ENCODE results near the gene RDH14.
A peak's percentile ranks its signal among the peaks of the same experiment; 100 is the strongest.

The RDH14 gene, protein sequence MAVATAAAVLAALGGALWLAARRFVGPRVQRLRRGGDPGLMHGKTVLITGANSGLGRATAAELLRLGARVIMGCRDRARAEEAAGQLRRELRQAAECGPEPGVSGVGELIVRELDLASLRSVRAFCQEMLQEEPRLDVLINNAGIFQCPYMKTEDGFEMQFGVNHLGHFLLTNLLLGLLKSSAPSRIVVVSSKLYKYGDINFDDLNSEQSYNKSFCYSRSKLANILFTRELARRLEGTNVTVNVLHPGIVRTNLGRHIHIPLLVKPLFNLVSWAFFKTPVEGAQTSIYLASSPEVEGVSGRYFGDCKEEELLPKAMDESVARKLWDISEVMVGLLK

DNA sequence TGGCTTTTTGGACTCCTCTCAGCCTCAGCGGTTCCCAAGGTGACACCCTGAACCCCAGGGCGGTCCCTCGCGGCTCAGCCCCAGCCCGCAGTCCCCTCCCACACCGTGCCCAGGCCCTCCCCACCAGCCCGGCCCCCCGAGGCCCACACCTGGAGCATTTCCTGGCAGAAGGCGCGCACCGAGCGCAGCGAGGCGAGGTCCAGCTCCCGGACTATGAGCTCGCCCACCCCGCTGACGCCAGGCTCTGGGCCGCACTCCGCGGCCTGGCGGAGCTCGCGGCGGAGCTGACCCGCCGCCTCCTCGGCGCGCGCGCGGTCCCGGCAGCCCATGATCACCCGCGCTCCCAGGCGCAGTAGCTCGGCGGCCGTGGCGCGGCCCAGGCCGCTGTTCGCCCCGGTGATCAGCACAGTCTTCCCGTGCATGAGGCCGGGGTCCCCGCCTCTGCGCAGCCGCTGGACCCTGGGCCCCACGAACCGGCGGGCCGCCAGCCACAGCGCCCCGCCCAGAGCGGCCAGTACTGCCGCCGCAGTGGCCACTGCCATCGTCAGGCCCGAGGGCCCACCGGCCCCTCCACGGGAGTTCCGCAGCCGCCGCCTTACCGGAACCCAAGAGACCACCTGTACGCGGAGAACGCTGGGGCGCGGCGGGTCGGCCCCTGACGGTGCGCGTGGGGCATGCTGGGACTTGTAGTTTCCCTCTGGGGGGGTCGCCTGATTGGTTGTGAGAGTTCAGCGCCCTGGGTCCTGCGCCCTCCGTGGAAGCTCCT lies at the start of gene RDH14:
RDH14 (minus strand) TSS at position 623 of the 766 bp plus-strand sequence; CDS start at position 542, 81 bp downstream.
- DNase-seq: peak; percentile 94

DNA sequence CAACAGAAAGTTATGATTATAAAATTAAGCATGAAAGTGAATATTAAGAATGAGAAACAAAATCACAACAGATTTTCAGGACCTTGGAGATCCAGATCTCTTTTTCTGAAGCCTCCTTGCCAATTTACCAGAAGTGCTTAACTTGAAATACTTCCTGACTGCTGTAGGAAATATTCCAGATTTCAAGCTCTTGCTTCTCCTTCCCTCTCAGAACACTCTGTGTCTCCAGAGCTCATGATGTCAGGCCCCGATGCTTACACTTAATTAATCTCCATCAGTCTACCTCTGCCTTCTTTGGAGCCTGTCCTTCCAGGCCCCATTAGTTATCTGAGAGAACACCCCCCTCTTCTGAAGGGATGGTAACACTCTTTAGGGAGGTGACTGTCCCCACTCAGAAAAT lies 49.6 kb upstream of the RDH14 start:
- no peak for DNase-seq

DNA sequence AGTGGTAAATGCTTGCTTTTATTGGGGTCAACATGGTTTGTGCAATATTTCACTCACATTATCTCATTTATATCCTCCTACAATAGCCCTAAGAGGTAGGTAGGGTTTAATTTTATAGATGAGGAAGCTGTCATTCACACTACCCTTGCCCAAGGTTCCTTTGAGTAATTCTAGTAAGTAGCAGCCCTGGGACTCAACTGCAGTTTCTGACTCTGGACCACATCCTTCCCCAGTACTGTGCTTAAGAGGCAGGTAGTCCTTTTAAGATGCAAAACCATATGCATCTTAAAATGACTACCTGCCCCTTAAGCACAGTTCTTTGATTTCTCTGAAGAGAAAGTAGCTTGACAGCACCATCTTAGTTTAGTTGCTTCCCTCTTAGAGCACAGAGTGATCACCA lies 44.7 kb upstream of the RDH14 start:
- DNase-seq: no peak

DNA sequence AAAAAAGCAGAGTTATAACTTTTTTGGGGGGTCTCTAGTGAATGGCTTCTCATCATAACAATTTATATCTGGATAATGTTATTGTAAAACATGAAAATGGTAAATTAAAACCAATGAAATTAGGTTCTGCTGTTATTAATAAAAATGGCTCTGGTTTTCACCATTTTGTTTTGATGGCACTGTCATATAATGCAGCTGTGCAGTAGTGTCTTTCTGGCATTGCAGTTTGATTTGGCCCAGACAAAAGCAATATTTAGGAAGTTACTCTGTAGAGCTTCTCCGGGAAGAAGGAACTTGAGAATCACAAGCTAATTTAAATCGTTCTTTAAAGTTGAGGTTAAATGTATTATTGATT lies 44.1 kb upstream of the RDH14 start:
- no peak for DNase-seq

DNA sequence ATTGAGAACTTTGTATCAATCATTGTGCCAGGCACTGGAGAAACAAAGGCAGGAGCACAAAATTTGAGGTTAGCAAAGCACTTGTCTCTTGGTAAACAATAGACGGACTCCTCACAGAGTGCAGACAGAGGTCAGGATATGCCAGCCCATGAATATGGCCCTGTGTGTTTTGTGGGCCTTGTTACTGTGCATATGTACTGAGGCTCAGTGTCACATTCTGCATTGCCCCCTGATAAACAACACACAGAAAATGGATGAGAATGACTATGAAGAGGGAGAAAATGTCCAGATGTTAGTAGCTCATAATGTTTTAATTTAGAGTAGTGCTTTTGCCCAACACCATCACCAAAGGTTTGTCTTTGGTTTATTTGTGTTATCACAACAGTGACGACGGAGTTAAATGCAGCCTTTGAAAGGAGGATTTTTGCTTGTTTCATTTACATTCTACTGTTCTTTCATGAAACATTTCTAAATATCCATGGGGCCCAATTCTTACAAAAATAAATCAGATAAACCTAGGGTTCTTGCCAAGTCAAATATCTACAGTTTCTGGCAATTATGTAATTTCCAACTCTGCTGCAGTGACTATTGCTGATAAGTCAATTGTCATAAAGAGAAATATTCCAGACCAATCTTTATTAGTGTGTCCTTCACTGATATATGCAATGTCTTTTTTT lies 43.5 kb upstream of the RDH14 start:
- no peak for DNase-seq

DNA sequence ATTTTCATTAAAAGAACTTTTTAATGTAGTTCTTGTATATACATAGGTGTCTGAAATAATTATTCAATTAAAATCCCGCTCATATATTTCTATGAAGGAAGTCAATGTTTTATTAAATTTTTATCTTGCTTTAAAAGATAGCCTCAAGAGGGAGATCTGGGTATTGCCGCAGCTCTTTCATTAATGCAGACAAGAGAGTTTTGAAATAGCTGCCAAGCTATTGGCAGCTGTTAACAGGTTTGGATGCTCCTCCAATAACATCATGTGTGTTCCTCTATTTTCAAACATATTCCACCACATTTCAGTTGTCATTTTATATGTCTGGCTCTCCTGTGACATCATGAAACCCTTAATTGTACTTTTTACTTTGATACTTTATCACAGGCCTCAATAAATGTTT lies 41.8 kb upstream of the RDH14 start:
- no peak for DNase-seq

DNA sequence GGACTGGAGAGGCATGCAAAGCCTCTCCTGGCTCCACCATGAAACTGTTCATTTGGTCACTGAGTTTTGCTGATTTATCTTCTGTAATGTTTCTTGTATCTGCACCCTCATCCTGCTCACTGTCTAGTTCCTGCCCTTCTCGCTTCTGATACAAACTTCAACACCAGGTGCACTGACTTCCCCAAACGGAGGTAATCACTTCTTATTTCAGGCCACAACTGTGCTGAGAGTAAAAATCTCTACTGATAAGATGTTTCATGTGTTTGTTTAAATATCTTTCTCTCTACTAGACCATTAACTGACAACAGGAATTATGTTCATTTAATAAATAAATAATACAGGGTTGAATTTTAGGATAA lies 39.8 kb upstream of the RDH14 start:
- DNase-seq: no peak

DNA sequence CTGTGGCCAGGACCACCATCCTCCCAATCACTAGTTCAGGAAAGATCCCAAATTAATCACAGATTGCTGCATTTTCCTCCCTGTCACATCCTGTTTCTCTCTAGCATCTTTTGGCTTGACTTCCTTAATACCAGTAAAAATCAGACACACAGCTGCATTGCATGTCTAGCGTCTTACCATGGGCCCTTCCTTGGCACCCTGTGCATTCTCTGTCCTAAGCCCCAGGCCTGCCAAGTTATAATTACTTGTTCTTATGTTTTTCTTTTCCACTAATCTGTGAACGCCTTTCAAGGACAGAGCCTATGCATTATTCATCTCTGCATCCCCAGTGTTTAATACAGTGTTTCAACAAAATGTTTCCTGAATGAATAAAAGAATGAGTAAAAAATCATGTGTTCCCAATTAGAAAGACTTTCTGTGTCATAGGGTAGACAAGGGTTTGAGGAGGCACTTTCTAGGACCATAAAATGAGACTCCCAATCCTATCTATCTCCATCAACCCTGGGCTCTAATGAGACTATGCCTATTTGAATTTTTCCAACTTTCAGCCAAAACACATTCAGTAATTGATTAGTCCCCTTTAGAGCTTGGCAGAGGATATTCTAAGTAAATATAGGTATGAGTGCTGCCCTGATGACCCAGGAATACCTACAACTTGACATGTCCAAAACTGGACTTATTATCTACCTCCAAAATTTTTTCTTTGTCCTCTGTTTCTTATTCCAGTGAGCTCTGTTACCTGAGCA lies 39.2 kb upstream of the RDH14 start:
- DNase-seq: no peak

DNA sequence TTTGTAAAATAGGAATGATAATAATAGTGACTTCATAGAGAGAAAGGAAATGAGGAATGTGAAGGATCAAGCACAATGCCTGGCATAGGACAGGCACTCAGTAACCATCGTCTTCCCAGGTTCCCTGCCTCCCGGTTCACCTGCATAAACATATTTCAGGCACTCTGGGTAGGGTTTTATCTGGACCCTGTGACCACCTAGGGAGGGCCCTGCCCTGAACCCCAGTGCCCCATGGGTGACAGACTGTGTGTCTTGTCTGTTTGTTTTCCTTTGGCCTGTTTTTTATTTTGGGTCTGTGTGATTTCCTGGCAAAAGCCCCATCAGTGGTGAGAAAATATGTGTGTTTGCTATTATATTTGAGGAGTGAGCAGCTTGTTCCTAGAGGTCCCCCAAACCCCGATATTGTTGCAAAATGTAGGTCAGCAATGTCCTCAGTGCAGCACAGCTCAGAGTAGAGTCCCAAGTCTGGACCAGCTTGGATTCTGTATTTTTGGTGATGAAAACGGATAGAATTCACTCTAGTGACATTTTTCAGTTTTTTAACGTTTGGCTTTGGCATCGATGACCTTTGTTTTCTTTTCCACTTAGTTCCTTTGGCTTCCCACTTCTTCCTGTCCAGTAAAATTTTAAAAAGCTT lies 38.5 kb upstream of the RDH14 start:
- DNase-seq: no peak

DNA sequence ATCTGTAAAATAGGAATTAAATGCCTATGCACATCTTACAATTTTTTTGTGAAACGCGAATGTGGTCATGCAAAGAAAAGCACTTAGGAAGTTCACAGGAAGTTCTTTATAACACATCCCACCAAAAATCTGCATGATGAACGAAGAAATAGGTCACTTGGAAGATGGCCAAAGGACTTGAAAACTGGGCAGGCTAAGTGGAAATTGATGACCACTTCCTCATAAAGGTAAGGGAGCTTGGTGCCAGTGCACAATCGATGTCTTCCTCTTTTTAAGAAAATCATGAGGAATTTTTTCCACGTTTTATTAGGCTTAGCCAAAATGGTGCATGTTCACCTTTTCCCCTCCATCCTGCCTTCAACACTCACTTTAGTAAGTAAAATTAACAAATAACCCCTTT lies 37.2 kb upstream of the RDH14 start:
- DNase-seq: no peak

DNA sequence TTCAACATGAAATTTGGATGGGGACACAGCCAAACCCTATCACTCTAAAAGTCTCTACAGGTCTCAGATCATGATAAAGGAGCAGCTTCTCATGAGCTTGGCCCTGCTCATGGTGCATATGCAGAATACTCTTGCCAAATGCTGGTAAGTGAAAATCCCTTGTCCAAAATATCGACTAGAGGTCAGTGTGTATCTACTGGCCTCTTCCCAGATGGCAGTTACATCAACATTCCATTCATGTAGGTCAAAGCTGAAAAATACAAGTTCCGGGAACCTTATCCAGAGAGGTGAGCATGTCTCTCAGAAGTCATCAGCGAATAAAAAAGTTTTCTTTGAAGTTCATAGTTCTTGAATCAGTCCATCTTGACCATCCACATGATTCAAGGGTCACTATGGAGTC lies 36.5 kb upstream of the RDH14 start:
- no peak for DNase-seq

DNA sequence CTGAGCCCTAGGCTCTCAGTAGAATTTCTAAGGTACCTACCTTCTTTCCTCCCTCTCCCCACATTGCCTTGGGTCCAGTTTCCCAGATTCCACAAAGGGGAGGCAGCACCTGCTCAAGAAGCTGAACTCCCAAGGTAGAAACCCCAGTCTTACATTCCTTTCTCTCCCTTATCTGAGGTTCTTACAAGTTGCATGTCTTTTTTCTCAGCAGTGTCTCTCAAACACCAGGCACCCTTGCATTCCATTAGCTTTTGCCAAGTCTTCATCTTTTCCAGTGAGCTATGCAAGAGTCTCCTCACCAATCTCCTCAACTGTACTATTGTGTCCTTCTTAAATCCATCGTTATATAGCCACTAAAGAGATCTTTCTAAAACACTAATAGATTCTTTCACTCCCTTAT lies 33.0 kb upstream of the RDH14 start:
- DNase-seq: no peak

DNA sequence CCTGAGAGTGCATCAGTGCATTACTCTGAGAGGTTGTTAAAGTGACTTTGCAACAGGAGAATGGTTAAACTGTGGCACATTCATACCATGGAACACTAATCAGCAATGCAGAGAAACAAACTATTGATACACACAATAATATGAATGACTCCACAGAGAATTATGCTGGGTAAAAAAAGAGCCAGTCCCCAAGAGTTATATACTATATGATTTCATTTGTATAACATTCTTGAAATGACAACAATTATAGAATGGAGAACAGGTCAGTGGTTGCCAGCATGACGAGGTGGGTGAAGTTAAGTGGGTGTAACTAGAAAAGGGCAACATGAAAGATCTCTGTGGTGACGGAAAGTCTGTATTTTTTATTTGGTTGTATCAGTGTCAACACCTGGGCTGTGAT lies 31.9 kb upstream of the RDH14 start:
- no peak for DNase-seq

DNA sequence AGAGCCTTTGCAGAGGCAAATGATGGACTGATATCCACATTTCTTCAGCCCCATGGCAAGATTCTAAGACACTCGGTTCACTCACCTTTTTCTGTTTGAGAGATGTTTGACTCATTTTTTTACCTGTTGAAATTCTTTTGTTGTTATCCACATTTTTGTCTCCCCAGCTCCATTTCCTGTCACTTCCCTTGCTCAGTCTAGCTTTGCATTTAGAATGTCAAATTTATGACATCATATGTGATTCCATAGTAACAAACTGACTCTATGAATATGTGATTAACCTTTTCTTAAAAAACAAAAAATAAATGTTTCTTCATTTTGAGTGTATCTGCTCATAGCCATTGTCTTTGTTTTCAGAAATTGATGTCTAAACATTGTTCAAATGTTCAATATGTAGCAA lies 28.9 kb upstream of the RDH14 start, which contains the start of gene NT5C1B:
NT5C1B (minus strand) TSS at position 216 of the 400 bp plus-strand sequence; CDS start at position 115, 101 bp downstream.
- no peak for DNase-seq

DNA sequence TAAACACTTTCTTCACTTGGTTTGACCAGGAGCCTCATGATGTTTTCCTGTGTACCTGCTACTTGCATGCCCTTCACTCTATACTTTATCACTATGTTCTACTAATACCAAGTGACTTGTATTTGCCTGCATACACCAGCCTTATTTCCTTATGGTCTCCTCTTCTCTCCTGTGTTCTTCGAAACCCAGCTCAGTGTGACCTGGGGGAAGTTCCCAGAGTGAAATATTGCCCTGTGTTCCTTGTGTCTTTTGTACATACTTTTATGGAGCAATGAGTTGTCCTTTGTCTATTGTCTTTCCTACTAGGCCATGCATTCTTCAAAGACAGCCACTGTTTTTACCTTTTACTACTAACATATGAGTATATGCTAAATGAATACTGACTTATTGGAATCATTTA lies 28.3 kb upstream of the RDH14 start:
- DNase-seq: no peak

DNA sequence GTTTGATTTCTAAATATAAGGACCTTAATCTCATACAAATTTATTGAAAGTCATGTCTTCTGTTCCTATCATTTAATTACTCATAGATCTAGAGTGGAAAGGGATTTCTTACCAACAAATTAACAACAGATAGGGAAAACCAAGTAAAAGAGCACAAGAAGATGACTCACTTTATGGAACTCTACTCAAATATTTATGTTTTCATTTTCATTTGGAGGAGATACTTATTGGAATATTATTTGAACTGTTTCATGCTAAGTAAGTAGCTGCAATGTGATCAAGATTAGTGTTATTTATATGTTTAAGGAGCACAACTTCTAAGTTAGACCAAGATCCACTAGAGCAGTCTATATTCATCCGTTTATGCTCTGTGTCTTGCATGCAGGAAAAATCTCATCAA lies 27.6 kb upstream of the RDH14 start:
- no peak for DNase-seq

DNA sequence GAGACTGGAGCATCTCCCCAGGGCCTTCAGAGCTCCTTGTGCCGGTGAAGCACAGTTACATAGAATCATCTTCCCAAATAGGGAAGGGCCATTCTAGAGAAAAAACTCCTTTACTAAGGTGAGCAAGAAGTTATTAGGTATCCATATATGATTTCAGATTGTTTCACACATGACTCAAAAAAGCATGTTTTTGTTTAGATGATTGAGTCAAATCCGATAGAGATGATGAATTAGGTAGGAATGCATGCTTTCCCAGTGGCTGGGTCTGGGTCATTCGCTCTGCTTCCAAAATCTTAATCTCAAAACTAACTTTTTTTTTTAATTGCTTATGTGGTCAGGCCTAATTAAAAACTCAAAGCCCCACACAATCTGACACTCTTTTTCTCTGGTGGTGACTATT lies 25.1 kb upstream of the RDH14 start:
- DNase-seq: no peak

DNA sequence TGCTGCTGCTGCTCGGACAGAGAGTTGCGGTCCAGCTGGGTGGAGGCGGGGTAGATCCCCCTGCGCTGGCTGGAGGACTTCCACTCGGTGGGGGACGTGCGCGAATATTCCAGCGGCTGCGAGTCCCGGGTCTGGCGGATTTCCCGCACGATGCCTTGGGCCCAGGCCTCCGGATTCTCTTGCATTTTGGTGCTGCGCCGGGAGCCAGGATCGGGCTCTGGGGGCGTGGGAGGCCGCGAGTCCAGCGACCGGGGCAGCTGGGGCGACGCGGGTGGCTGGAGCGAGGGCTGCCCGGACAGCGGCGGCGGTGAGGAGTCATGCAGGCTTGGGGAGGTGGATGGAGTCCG lies 24.1 kb upstream of the RDH14 start:
- DNase-seq: no peak

DNA sequence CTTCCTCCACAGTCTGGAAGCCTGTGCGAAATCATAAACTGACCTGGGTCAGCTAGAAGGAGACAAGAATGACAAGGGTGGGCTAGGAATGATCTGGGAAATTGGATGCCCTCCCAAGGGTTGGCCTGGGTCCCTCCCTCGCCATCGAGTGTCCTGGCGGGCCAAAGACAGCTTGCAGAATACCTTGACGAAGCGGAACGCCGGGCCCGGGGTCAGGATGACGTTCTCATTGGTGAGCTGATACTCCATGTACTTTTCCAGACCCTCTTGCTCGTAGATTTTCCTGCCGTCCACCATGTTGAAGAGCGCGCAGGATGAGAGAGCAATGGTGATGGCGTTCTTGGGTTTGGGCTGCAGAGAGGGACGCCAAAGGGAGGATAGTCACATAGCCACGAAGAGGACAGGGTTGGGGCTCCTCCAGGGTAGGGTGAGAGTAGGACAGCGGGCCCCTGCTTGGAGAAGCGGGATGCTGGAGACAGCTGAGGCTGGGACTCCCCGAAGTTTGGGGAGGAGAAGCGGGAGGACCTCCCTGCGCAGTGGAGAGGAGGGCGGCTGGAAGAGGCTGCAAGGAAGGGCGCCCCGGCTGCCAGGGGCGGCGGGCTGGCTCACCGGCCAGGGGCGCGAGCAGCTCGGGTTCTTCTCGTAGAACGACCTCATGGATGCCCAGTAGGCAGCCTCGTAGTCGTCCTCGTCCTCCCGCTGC lies 23.6 kb upstream of the RDH14 start:
- DNase-seq: no peak

DNA sequence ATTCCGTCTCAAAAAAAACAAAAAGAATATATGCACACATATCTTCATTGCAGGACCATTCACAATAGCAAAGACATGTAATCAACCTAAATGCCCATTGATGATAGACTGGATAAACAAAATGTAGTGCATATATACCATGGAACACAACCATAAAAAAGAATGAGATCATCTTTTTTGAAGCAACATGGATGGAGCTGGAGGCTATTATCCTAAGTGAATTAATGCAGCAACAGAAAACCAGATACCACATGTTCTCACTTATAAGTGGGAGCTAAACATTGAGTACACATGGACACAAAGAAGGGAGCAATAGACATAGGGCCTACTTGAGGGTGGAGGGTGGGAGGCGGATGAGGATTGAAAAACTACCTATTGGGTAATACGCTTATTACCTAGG lies 20.2 kb upstream of the RDH14 start:
- DNase-seq: no peak

DNA sequence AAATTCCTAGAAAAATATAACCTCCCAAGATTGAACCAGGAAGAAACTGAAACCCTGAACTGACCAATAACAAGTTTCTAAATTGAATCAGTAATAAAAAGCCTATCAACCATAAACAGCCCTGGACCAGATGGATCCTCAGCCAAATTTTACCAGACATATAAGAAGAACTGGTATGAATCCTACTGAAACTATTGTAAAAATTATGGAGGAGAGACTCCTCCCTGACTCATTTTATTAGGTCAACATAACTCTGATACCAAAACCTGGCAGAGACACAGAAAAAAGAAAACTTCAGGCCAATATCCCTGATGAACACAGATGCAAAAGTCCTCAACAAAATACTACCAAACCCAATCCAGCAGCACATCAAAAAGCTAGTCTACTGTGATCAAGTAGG lies 17.6 kb upstream of the RDH14 start:
- DNase-seq: no peak

DNA sequence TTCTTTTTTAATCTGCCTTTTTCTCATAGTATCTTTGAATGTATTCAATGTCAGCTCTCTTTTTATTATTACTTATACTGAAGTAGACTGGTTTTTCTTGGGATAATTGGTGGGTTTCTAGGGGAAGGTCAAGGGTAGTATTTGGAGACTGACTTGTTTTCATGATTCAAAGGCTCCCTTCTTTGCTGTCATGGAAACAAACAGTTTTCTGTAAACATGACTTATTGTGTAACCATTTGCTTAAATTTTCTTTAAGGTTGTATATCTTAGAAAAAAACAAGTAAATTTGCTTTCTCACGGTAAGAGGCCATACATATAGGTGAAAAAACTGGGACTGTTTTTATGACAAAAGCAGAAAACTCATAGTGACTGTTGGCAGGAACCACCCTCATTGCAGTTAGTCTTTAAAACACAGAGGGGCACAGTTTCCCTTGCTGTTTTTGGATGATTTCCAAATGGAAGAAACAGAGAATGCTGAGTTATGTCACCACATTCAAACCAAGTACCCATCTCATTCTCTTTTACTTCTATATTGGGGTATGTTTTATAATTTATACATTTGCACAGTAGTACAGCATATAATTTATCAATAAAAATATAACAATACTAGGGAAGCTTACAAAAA lies 5.8 kb upstream of the RDH14 start:
- no peak for DNase-seq
